Activated CD4-positive, alpha-beta T cell treated with anti-CD3 and anti-CD28 coated beads, Interleukin-2, amount 50 U/mL, for 16 hours (primary cell): ENCODE measurements around the gene BZW2.
A peak's percentile ranks its signal among the peaks of the same experiment; 100 is the strongest.

Experiments
- DNase-seq: peaks from one replicate; pipeline ENCODE4 v3.0.0-alpha.2; 2020

Gene BZW2

DNA sequence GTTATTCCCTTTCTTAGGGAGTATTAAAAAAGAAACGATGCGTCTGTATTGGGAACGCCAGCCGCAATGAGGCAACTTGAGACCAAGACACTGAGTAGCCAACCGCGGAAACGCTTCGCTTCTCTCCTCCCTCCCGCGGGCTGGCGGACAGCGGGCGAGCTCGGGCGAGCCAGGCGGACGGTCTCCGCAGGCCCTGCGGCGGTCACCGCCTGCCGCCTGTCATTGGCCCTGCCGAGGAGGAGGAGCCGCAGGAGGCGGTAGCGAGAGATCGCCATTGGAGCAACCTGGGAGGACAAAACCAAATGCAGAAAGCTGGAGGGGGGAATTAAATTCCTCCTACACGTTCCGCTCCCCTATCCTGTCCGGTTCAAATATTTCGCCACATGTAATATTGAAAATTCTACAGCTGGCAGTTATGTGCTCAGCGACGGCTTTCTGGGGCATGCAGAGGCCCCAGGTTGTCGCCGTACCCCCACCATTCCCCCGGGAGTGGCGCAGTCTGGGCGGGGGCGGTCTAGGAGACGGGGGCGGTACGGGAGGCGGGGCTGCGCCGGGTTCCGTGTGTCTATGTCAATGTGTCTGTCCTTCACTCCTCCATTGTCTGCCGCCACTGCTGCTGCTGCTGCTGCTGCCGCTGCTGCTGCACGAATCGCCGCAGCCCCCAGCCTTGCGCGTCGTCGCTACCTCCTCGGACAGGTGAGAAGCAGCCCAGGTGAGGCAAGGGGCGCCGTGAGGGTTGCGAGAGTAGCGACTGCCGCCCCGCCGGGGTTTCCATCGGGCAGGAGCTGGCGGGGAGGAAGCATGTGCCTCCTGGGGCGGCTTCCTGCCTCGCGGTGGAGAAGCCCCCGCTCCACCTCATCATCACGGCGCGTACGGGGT, at the start of gene BZW2, which contains the start of gene ANKMY2:
BZW2 (plus strand) TSS at position 589 of the 879 bp plus-strand sequence. CDS start 19,263 bp downstream, outside the sequence.
ANKMY2 (minus strand) TSS at position 162 of the 879 bp plus-strand sequence. CDS start 181 bp downstream, outside the sequence.
- DNase-seq: peak; percentile 95

- DNase-seq: no peak
These were observed 48.0 kb upstream of the BZW2 start for GRCh38 chr7:16598015-16598414.

DNA sequence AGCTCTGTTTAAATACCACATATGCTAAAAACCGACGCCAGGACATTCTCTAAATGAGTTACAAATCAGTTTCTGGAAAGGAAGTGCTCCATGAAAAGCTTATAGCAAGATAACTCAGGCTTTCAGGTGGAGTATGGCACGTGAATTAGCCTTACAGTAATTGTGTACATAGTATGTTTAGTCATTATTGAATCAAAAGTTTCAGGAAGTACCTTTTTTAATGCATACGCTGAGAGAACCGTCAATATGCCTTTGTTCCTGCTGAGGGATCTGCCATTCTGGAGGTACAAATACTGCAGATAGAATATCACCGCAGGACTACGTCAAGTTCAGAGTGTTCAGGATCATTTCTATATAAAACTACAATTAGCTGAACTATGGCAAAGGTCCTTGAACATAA, 46.1 kb upstream of the BZW2 start:
- no peak for DNase-seq

- DNase-seq: no peak
These were observed 42.3 kb upstream of the BZW2 start for GRCh38 chr7:16603633-16604032.

DNA sequence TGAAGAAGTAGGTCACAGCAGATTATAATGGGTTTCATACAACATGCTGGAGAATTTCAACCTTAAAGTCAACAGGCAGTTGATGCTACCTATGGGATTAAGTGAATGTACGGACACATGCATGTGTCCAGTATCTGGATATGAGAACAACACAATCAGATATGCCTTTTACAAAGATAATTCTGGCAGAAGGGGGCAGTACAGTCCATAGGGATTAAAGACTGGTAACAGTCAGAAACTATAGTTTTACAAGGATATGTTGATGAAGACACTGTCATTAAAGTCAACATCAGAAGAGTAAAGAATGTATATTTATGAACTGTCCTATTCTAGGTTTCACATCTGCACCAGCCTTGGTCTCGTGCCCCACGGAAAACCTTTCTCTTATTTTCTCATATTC, 41.9 kb upstream of the BZW2 start:
- DNase-seq: peak; percentile 5

GRCh38 chr7:16606704-16607103, 39.3 kb upstream of the BZW2 start:
- DNase-seq: peak; percentile 5

DNA sequence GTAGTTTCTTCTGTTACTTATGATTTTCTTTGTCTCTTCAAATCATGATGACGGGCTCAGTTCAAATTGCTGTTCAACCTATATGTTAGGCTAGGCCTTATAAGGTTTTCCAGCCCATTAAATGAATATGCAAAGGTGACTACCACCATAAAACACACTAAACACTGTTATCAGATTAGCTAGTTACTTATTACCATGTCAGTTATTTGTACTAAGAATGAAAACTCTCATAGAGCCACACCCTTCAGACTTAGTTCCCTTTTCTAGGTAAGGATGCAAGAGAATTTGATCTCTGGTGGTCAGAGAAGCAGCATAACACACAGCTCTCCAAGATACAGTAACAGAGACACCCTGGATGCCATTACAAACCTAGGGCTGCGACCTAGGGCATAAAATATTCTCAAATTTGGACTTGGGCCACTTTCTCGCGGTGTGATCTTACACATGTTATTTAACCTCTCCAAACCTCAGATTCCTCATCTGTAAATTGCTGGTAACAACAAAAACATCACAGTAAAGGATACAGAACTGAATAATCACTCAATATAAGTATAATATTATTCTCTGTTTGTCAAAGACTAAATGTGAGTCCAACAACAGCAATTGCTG, 36.0 kb upstream of the BZW2 start:
- no peak for DNase-seq

- no peak for DNase-seq
These were observed 34.3 kb upstream of the BZW2 start for GRCh38 chr7:16611711-16612110.

- DNase-seq: no peak
These were observed 30.8 kb upstream of the BZW2 start for GRCh38 chr7:16615228-16615627.

DNA sequence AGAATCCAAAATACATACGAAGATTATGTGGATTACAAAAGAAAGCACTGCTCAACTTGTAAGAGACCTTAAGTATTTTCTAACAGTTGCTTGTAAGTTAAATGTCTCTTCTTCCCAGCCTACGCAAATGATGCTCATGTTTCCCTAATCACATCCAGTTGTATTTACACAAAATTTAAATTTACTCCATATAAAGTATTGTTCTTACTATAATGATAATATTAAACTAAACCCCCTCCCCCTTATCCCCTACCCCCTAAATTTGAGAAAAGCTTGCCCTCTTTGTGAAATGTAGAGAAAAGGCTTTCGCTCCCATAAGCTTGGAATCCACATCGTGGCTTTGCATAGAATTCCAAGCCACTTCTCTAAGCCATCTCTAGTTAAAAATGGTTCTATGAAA, 29.9 kb upstream of the BZW2 start:
- no peak for DNase-seq

DNA sequence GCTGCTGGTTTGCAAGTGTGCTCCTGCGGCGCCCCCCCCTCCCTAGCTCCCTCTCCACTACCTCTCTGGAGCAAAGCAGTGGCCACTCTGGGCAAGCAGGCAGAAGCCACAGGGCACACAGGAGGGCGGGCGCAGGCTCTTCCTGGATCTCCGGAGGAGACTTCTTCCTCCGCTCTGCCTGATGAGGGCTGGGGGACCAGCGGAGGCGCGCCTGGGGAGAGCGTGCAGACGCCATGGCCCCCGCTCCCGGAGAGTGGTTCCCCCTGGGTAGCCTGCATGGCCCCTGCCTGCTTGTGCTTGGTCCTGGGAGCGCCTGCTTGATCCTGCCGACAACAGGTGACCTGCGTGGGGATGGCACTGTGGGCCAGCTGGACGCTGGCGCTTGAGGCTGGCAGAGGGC, 29.4 kb upstream of the BZW2 start:
- no peak for DNase-seq

DNA sequence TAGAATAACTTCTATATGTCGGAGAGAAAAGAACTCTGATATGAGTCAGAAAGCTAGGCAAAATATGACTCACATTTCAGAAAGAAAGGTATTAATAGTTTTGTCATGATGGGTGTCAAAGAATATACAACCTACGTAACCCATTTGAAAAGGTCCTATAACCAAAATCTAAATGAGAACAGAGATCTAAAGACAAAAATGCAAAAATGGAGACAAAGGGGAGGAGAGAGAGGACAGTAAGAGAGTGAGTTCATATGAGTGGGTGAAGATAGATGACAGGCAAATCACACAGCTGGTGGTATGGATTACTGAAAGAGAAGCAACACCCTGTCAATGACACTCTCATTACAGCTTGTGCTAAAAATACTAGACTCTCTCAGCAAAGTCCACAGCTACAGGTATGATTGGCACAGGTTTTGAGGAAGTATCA, 26.0 kb upstream of the BZW2 start:
- DNase-seq: peak; percentile 73

DNA sequence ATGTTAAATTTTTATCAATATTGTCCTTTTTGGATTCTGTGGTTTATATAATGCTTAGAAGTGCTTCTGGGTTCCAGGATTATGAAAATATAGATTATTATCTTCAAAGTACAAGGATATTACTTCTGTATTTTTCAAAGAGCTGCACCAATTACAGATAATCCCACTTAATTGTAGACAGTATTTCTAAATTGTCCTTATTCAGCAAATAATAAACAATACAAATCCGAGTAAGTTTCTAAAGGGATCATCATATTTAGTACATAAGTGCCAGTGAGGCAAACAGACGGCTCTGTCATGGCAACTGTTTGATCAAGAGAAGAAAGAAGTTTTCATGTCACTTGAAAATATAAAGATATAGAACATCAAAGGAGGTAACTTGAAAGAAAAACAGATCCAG, 19.6 kb upstream of the BZW2 start:
- DNase-seq: no peak

GRCh38 chr7:16627236-16627635, 18.7 kb upstream of the BZW2 start:
- DNase-seq: no peak

DNA sequence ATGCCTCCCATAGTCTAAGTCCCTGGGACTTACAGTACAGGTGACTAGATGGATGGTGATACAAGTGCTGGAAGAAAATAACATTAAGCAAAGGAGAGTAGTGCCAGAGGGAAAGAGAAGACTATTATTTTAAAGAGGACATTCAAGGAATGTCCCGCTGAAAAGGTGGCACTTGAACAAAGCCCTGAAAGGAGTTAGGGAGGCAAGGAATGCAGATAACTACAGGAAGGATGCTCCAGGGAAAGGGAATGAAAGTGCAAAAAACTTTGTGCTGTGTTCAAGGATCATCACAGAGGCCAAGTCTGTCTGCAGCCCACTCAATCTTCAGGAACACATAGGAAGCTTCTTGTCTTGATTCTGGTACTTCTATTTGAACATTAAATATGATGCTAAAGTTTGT, 15.3 kb upstream of the BZW2 start:
- no peak for DNase-seq

GRCh38 chr7:16634271-16634738, 11.7 kb upstream of the BZW2 start:
- DNase-seq: no peak

DNA sequence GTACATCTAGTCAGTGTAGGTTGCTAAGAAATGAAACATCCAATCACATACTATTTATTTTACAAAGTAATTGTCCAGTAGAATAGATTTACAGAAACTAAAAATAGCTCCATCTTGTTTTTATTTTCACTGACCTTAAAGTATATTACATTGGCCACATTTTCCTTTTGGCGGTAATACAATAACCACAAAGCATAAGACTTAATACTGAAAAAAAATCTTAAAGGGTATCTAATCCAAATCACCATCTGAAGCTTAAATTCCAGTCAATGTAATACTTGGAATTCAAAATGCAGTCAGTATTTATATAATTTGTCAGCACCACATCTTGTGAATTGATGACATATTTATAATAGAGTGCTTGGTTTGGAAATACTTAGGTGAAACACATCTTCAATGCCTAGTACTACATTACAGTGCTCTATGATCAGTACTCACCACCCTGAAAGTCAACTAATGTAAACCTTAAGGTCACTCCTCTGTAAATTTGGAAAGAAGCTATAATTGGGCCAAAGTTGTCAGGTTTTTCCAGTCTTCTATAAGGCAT, 9.4 kb upstream of the BZW2 start:
- no peak for DNase-seq

- DNase-seq: no peak
These were observed 8.6 kb upstream of the BZW2 start for GRCh38 chr7:16637379-16637778.

DNA sequence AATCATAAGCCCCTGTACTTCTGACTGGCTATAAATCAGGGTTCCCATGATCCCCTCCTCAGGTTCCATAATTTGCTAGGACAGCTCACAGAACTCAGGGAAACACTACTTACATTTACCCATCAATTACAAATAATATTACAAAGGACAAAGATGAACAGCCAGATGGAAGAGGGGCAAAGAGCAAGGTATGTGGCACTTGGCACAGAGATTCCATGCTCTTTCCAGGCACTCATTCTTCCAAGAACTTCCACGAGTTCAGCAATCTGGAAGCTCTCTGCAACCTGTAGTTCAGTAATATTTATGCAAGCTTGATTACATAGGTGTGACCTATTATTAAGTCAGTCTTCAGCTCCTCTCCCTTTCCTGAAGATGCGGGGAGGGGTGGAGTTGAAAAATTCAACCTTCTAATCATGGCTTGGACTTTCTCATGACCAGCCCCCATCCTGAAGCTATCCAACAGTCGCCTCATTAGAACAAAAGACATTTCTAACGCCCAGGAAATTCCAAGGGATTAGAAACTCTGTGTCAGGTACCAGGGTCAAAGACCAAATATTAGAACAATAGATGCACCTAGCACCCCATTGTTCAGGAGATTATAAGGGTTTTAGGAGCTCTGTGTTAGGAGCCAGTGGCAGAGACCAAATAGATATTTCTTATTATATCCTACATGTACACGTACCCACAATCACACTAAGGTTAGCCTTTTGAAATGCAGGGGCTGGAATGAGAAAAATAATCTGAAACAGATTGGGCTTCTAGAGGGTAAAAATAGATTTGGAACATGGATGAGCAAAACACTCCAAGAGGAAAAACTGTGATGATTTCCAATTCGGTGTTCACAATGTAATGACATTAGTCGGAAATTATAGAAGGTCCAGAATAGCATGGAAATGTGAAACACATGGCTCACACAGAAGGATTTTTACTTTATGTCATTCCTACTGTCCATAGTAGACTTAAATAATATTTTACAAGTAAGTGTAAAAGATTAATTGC, 7.4 kb upstream of the BZW2 start:
- DNase-seq: no peak

DNA sequence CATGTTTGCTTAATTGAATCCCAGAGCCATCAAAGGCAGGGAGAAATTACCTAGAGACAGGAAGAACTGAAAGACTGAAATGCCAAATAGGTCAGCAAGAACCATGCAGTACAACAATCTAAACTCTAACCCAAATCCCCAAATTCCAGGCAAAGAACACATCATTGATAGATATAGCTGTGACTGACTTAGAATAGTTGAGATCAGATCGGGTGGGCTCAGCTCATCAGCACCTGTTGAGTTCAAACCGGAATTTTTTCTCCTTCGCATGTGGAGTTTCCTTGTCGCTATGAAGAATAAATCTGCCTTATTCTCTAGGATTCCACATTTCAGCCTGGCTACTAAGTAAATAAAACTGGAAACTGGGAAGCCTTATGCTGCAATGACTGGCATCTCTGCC, 1.8 kb upstream of the BZW2 start:
- DNase-seq: no peak

DNA sequence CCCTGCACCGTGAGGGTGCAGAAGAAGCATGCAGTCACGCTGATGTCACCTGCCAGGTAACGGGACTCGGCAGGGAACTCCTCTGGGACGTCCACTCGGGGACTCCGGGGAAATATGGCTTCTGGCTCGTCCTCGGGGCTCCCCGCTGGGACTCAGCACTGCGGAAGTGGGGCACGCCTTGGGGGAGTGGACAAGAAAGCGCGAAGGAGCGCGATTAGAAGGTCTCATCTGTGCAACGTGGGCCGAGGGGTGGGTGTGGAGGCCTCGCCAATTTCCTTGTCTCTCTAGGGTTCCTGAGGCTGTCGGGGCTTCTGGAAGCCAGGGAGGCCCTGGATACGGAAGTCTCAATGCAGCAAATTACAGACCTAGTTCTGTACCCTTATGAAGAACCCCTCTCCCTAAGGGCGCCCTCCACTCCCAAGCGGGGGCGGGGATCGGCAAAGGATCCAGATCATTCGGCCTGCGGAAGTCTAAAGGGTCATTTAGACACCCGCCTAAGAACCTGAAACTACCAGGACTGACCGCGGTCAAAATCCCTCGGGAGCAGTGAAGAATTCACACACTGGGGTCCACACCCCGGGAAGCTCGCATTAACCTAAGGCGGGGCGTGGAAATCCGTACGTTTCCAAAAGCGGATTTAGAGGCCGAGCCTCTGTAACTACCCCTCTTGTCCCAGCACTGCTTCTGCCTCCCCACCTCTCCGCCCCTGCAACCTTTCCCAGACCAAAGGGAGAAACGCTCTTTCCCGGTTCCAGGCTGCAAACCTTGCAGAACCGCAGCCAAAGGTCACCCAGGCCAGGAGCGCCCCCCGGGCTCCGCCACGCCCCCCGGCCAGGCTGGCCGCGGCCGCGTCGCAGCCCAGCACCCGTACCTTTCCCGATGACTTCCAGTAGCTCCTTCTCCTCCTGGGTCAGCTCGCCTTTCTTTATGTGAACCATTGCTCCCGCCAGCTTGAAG, 1.1 kb upstream of the BZW2 start:
- peak; percentile 50 for DNase-seq
